Caco-2 (cell line): ENCODE data around the gene MYOZ1. TPM values are rescaled to one million over a fixed set of nuclear protein-coding genes. Genes with fewer than 3 reads are reported as not detected.

Source experiments
- BruUV-seq: library from RNA; stranded (reverse); fragments of 400-500 nt; replicated peaks from 2 replicates; lab custom pipeline; 2021; lab: Mats Ljungman, UMichigan
- CTCF ChIA-PET: fragments of 300-600 bp; sonication (Branson Sonifier 250); formaldehyde crosslinking; loops from one replicate; lab custom pipeline; 2022; ENCODE audit warnings: antibody characterized with exemption; lab: Charles Lee
- POLR2A ChIA-PET: fragments of 300-600 bp; sonication (Branson Sonifier 250); formaldehyde crosslinking; loops from one replicate; lab custom pipeline; 2022; ENCODE audit warnings: antibody characterized with exemption; lab: Charles Lee
- DNase-seq, 2 experiments: peaks; one replicate each; pipeline versions ENCODE4 v3.0.0 to v3.0.0-alpha.2; 2020 to 2022
- H3K27me3 ChIP-seq: replicated peaks from 2 replicates; pipeline ENCODE4 v1.6.0; 2011; ENCODE audit warnings: low read length; ENCODE audit not compliant: control insufficient read depth, insufficient read depth
- H3K36me3 ChIP-seq: 2 replicates; pipeline ENCODE4 v1.5.1; 2011; ENCODE audit warnings: low read length; ENCODE audit not compliant: control insufficient read depth, insufficient read depth
- H3K4me1 ChIP-seq: fragments of 250-450 bp; sonication (Bioruptor Pico); 2 replicates; pipeline ENCODE4 v1.5.1; 2020; ENCODE audit warnings: mild to moderate bottlenecking
- H3K4me3 ChIP-seq: 2 replicates; pipeline ENCODE4 v1.5.1; 2011; ENCODE audit warnings: low read depth, mild to moderate bottlenecking, control low read depth, low read length
- H3K9me3 ChIP-seq: fragments of 250-450 bp; sonication (Bioruptor Pico); 2 replicates; pipeline ENCODE4 v1.5.1; 2020; ENCODE audit warnings: mild to moderate bottlenecking, moderate library complexity
- H3K27ac Mint-ChIP-seq: one replicate; pipeline ENCODE4 v1.8.0; 2022; ENCODE audit warnings: mixed read lengths; ENCODE audit not compliant: unreplicated experiment
- H3K27me3 Mint-ChIP-seq: one replicate; pipeline ENCODE4 v1.8.0; 2022; ENCODE audit warnings: mixed read lengths; ENCODE audit not compliant: insufficient read depth, unreplicated experiment
- H3K36me3 Mint-ChIP-seq: one replicate; pipeline ENCODE4 v1.8.0; 2022; ENCODE audit warnings: mild to moderate bottlenecking, mixed read lengths; ENCODE audit not compliant: insufficient read depth, unreplicated experiment
- H3K4me1 Mint-ChIP-seq: one replicate; pipeline ENCODE4 v1.8.0; 2022; ENCODE audit warnings: low read depth, mixed read lengths; ENCODE audit not compliant: unreplicated experiment
- H3K4me3 Mint-ChIP-seq: one replicate; pipeline ENCODE4 v1.8.0; 2022; ENCODE audit warnings: mild to moderate bottlenecking, moderate library complexity, mixed read lengths; ENCODE audit not compliant: unreplicated experiment
- H3K9me3 Mint-ChIP-seq: one replicate; pipeline ENCODE4 v1.8.0; 2022; ENCODE audit warnings: mixed read lengths; ENCODE audit not compliant: unreplicated experiment
- intact Hi-C: fragments of 100-400 bp; cut with micrococcal nuclease; formaldehyde crosslinking; loops from one replicate; pipeline ENCODE4 v1.10.0; 2022; ENCODE audit not compliant: unreplicated experiment
- total RNA-seq: library from RNA; stranded (reverse); gene quantifications from 2 replicates; pipeline ENCODE4 v1.2.3, GENCODE V29; 2022
- TF ChIP-seq, protein P1 (sequence below), 2 experiments: fragments of 200-600 bp in 1 of 2; IDR thresholded peaks; 1 replicate in 1 of 2; 2 replicates in 1 of 2; pipeline versions ENCODE4 v1.5.1 to v1.8.0; 2011 to 2022; ENCODE audit warnings: antibody characterized with exemption in 1 of 2, control low read depth in 1 of 2, inconsistent platforms in 1 of 2, low read depth in 1 of 2, low read length in 1 of 2, mild to moderate bottlenecking in 1 of 2, moderate library complexity in 1 of 2; ENCODE audit not compliant: insufficient read depth in 1 of 2, severe bottlenecking in 1 of 2, unreplicated experiment in 1 of 2

Gene MYOZ1
- total RNA-seq, 1 experiment from 2014 or later = 0.52 TPM

DNA sequence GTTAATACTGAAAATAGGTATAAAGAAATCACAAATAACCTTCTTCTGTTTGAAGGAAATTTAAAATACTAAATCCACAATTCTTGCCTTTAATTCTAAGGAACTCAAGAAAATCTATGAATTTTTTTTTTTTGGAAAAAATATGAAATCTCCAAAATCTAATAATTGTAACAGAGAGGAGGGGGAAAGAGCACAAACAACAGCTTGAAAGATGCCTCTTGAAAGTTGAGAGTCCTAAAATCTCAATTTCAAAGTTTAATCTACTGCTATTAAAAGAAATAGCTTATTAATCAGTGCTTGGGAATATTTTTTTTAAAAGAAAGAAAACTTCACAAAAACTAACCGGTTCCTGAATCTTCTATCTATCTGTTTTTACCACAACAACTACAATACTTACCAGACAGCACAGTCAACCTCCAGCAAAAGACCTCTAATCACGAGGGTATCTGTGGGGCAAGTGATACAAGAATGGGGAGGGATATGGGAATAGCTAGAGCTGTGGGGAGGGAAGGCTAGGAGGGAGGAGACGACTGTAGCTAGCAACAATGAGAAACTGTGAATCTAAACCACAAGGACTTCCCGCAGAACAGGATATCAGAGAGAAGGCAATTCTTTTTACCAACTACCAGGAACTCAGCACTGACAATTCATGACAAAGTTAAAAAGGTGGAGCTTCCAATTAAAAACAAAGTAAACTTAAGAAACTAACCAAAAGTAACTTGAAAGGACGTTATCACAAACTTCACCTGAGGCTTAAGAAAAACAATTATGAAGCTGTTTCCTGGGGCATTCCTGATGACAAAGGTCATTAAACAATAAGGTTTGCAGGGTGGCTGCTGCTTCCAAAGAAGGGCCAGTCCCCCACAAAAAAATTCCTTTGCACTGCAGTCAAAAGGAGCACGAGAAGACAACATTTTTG is 50.1 kb downstream of the MYOZ1 start, which contains the start of gene USP54:
USP54 (minus strand) TSS at position 462 of the 919 bp plus-strand sequence. CDS start 15,684 bp downstream, outside the sequence.
- Histone ChIP-seq H3K27me3 (no peaks in the 10 kb centered on the region), H3K4me1 (peaks cover 43% of the 10 kb centered on the region), H3K36me3 (no peaks in the 10 kb centered on the region), H3K9me3 (no peaks in the 10 kb centered on the region), H3K4me3 (peak within 1 kb of the TSS; percentile 22)
- POLR2A ChIA-PET = interaction anchor here (0.5 to 1.5 kb wide), 5 partner anchors 10 to 181 kb away, joined by 3 to 11 read pairs (median 3); partner anchors contain the start of gene PPP3CB
- TSS peak; percentile 37 for BruUV-seq
- Mint-ChIP-seq H3K4me3 (peak within 1 kb of the TSS; percentile 60), H3K36me3 (no peaks in the 10 kb centered on the region), H3K4me1 (peaks cover 44% of the 10 kb centered on the region), H3K9me3 (no peaks in the 10 kb centered on the region), H3K27ac (peak within 1 kb of the TSS; percentile 96), H3K27me3 (no peaks in the 10 kb centered on the region)
- CTCF ChIA-PET = interaction anchor here (0.6 to 1.2 kb wide), 6 partner anchors 11 to 62 kb away, joined by 3 to 10 read pairs (median 3); no protein-coding TSS in a partner anchor
- TF ChIP-seq, protein P1, sequence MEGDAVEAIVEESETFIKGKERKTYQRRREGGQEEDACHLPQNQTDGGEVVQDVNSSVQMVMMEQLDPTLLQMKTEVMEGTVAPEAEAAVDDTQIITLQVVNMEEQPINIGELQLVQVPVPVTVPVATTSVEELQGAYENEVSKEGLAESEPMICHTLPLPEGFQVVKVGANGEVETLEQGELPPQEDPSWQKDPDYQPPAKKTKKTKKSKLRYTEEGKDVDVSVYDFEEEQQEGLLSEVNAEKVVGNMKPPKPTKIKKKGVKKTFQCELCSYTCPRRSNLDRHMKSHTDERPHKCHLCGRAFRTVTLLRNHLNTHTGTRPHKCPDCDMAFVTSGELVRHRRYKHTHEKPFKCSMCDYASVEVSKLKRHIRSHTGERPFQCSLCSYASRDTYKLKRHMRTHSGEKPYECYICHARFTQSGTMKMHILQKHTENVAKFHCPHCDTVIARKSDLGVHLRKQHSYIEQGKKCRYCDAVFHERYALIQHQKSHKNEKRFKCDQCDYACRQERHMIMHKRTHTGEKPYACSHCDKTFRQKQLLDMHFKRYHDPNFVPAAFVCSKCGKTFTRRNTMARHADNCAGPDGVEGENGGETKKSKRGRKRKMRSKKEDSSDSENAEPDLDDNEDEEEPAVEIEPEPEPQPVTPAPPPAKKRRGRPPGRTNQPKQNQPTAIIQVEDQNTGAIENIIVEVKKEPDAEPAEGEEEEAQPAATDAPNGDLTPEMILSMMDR (IDR thresholded peaks at IDR 0.05; ENCODE audit: insufficient read depth in 1 of 2, low read depth in 1 of 2, low read length in 1 of 2, severe bottlenecking in 1 of 2, unreplicated experiment in 1 of 2) = no peak
- DNase-seq = peak; percentile 55 to 61
- intact Hi-C loops = no loop called here

DNA sequence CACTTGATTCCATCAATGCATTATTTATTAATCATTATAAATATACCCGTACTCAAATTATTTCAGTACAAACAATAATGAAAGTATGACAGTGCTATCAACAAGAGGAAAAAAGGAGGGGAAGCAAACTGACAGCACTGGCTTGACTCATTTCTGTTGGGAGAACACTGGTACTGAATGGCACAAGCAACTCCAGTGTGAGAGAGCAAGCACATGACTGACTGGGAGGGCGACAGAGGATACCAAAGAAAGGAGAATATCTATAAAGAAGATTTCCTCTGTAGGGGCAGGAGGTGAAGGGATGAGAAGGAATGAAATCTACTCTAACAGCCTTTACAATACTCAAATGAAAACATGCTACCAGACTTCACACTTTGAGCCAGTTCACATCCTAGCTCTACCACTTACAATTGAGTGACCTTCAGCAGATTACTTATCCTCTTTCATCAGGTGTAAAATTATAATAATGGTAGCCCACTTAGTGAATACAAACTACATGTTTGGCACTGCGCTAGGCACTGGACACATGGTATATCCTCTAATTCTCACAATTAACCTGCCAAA is 51.6 kb downstream of the MYOZ1 start:
- no TSS peak for BruUV-seq
- TF ChIP-seq, protein P1 (IDR thresholded peaks at IDR 0.05; ENCODE audit: insufficient read depth in 1 of 2, low read depth in 1 of 2, low read length in 1 of 2, severe bottlenecking in 1 of 2, unreplicated experiment in 1 of 2) = no peak
- peak overlapping the region; percentile 69 for H3K27ac Mint-ChIP-seq
- peak overlapping the region; percentile 20 for H3K4me3 ChIP-seq
- peaks cover 53% of the 10 kb centered on the region for H3K4me1 Mint-ChIP-seq
- DNase-seq = no peak
- H3K9me3 ChIP-seq = peaks cover 5% of the 10 kb centered on the region; the same call in 1 of the 2 replicates
- peaks cover 4% of the 10 kb centered on the region for H3K36me3 Mint-ChIP-seq
- CTCF ChIA-PET = no interaction called here
- H3K36me3 ChIP-seq = no peaks in the 10 kb centered on the region
- H3K4me3 Mint-ChIP-seq = peak overlapping the region; percentile 60
- intact Hi-C loops = loop anchor here (5.0 kb wide), 1 partner anchor 53 kb away; the partner anchor contains the start of gene MYOZ1
- H3K27me3 ChIP-seq = no peaks in the 10 kb centered on the region
- H3K4me1 ChIP-seq = peaks cover 57% of the 10 kb centered on the region
- peaks cover 6% of the 10 kb centered on the region for H3K9me3 Mint-ChIP-seq
- POLR2A ChIA-PET = no interaction called here
- H3K27me3 Mint-ChIP-seq = no peaks in the 10 kb centered on the region

DNA sequence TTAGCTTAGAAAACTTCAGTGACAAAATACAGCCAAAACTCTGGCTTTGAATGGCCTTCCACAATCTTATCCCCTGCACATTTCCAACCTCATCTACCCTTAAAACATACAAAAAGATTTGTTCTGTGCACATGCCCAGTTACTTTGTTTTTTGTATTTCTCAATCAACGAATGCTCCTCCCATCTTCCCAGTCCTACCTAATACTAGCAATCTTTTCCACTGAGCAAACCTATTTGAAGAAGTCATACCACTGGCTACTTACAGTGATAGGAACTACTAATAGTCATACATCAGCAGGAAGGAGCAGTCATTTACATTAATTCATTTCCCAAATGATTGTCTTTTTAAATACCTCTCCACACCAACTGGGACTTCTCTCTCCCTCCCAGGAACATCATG is 52.6 kb downstream of the MYOZ1 start:
- Histone ChIP-seq H3K9me3 (peaks cover 5% of the 10 kb centered on the region; the same call in 1 of the 2 replicates), H3K36me3 (no peaks in the 10 kb centered on the region), H3K4me1 (peaks cover 58% of the 10 kb centered on the region), H3K4me3 (0 out of 2 replicates have a peak overlapping the region, but pooled peaks have one; percentile 2), H3K27me3 (no peaks in the 10 kb centered on the region)
- BruUV-seq = no TSS peak
- Mint-ChIP-seq H3K4me3 (peak overlapping the region; percentile 60), H3K9me3 (peaks cover 10% of the 10 kb centered on the region), H3K36me3 (peaks cover 6% of the 10 kb centered on the region), H3K27ac (peak overlapping the region; percentile 69), H3K27me3 (no peaks in the 10 kb centered on the region), H3K4me1 (peaks cover 59% of the 10 kb centered on the region)
- ChIA-PET CTCF (no interaction called here), POLR2A (no interaction called here)
- no peak for DNase-seq
- TF ChIP-seq, protein P1 (IDR thresholded peaks at IDR 0.05; ENCODE audit: insufficient read depth in 1 of 2, low read depth in 1 of 2, low read length in 1 of 2, severe bottlenecking in 1 of 2, unreplicated experiment in 1 of 2) = no peak
- intact Hi-C loops = loop anchor here (5.0 kb wide), 1 partner anchor 54 kb away; the partner anchor contains the start of gene MYOZ1
